Body of pancreas (tissue), 4 donors: ENCODE results near the gene C5orf24. TPM values are rescaled to one million over a fixed set of nuclear protein-coding genes. Genes with fewer than 3 reads are reported as not detected.
"Not testable (repeated sequence)": the region's sequence is repeated elsewhere in the genome, so short reads cannot be mapped to it uniquely, and the experiment has no call there.

Experiments
- ATAC-seq: fragments of 150-250 bp; one replicate; pipeline ENCODE4 v1.9.1; 2016
- DNase-seq, 4 donors: peaks; one replicate each; pipeline ENCODE4 v3.0.0-alpha.2; 2019
- H3K27ac ChIP-seq, 4 donors: fragments of 200-600 bp; sonication (generic); 1 replicate in 3 of 4; 2 replicates in 1 of 4; pipeline versions ENCODE4 v1.5.1 to v1.6.1; 2016 to 2019; ENCODE audit warnings: mild to moderate bottlenecking in 1 of 4, mixed read lengths in 1 of 4, moderate library complexity in 1 of 4
- H3K27me3 ChIP-seq, 2 donors: fragments of 200-600 bp; sonication (generic); one replicate each; pipeline ENCODE4 v1.6.0; 2016; ENCODE audit warnings: mild to moderate bottlenecking in 1 of 2
- H3K36me3 ChIP-seq, 2 donors: fragments of 200-600 bp; sonication (generic); replicated peaks in 1 of 2; 2 replicates each; pipeline ENCODE4 v1.5.1; 2016; ENCODE audit warnings: low read depth in 2 of 2; ENCODE audit not compliant: insufficient read depth in 1 of 2
- H3K4me1 ChIP-seq: fragments of 200-600 bp; sonication (generic); one replicate; pipeline ENCODE4 v1.6.0; 2016
- H3K4me3 ChIP-seq, 2 donors: fragments of 200-600 bp; sonication (generic); 1 replicate in 1 of 2; 2 replicates in 1 of 2; pipeline ENCODE4 v1.5.1; 2016 to 2019
- H3K9me3 ChIP-seq, 3 donors: fragments of 200-600 bp; sonication (generic); 1 replicate in 2 of 3; 2 replicates in 1 of 3; pipeline ENCODE4 v1.5.1; 2016
- CTCF ChIP-seq, 7 experiments: fragments of 450-650 bp in 4 of 7; fragments of 200-600 bp in 3 of 7; sonication (generic) in 3 of 7; IDR thresholded peaks; one replicate each; pipeline ENCODE4 v1.5.1; 2016 to 2019; ENCODE audit warnings: antibody characterized with exemption in 7 of 7
- POLR2A ChIP-seq, 3 donors: fragments of 450-650 bp; IDR thresholded peaks; one replicate each; pipeline ENCODE4 v1.6.1; 2016; ENCODE audit warnings: antibody characterized with exemption in 3 of 3, mild to moderate bottlenecking in 2 of 3
- WGBS, 2 donors: methylation state at CpG; one replicate each; pipeline ENCODE4 v1.1.5; 2017; 5-methylcytosine and 5-hydroxymethylcytosine counted together
- intact Hi-C: fragments of 100-400 bp; cut with DNase I; formaldehyde crosslinking; loops from one replicate; pipeline ENCODE4 v1.15.1; 2023
- total RNA-seq, 2 donors: library from RNA; depleted of rRNA; stranded (reverse); fragments of >200 nt; gene quantifications; one replicate each; pipeline ENCODE4 v1.1.0, GENCODE V29; 2016

C5orf24 gene
- total RNA-seq, 2 donors from 2014 or later: 15.3 to 20.1 TPM

GRCh38 chr5:134825212-134825611 lies 20.6 kb upstream of the C5orf24 start:
- ATAC-seq (no peak), DNase-seq (no peak)
- no peaks in the 10 kb centered on the region for H3K4me1 ChIP-seq
- no peak overlapping the region for H3K4me3 ChIP-seq
- H3K9me3 ChIP-seq: no peaks in the 10 kb centered on the region
- no peaks in the 10 kb centered on the region for H3K27me3 ChIP-seq
- TF ChIP-seq POLR2A (IDR thresholded peaks at IDR 0.05): no peak
- TF ChIP-seq CTCF (IDR thresholded peaks at IDR 0.05): no peak
- H3K36me3 ChIP-seq: peaks cover under 1 to 28% of the 10 kb centered on the region in 2 donors
- WGBS, 2 donors: 83 to 89% methylated on average over 7 of the region's 7 CpGs
- H3K27ac ChIP-seq: no peak overlapping the region
- intact Hi-C loops: no loop called here

GRCh38 chr5:134833340-134834032 lies 12.3 kb upstream of the C5orf24 start:
- Histone ChIP-seq H3K9me3 (no peaks in the 10 kb centered on the region), H3K27ac (no peak overlapping the region), H3K36me3 (peaks cover 0 to 6% of the 10 kb centered on the region in 2 donors), H3K27me3 (no peaks in the 10 kb centered on the region), H3K4me3 (no peak overlapping the region), H3K4me1 (peaks cover 16% of the 10 kb centered on the region)
- no peak for TF ChIP-seq POLR2A (IDR thresholded peaks at IDR 0.05)
- no peak for TF ChIP-seq CTCF (IDR thresholded peaks at IDR 0.05)
- DNase-seq: no peak
- intact Hi-C loops: no loop called here
- WGBS, 2 donors: 75 to 90% methylated on average over 3 of the region's 3 CpGs
- no peak for ATAC-seq

- Histone ChIP-seq H3K4me1 (peaks cover 16% of the 10 kb centered on the region), H3K27me3 (no peaks in the 10 kb centered on the region), H3K4me3 (no peak overlapping the region), H3K27ac (no peak overlapping the region), H3K36me3 (no peaks in the 10 kb centered on the region), H3K9me3 (no peaks in the 10 kb centered on the region)
- DNase-seq (no peak), ATAC-seq (no peak)
- TF ChIP-seq POLR2A (IDR thresholded peaks at IDR 0.05): no peak
- TF ChIP-seq CTCF (IDR thresholded peaks at IDR 0.05): no peak
- intact Hi-C loops: no loop called here
- WGBS, 2 donors: 92 to 96% methylated on average over 2 of the region's 2 CpGs
These were observed 10.1 kb upstream of the C5orf24 start for GRCh38 chr5:134835623-134836022.

GRCh38 chr5:134837530-134838181 lies 8.1 kb upstream of the C5orf24 start:
- no peaks in the 10 kb centered on the region for H3K9me3 ChIP-seq
- TF ChIP-seq CTCF (IDR thresholded peaks at IDR 0.05): no peak
- TF ChIP-seq POLR2A (IDR thresholded peaks at IDR 0.05): no peak
- H3K36me3 ChIP-seq: no peaks in the 10 kb centered on the region

GRCh38 chr5:134838361-134838760 lies 7.4 kb upstream of the C5orf24 start:
- ATAC-seq, H3K27me3 ChIP-seq, intact Hi-C loops, H3K27ac ChIP-seq, H3K36me3 ChIP-seq, H3K4me3 ChIP-seq, H3K9me3 ChIP-seq, DNase-seq: not testable (repeated sequence)
- WGBS, 2 donors: 77 to 80% methylated on average over 9 of the region's 9 CpGs
- peaks cover 16% of the 10 kb centered on the region for H3K4me1 ChIP-seq

More at GRCh38 chr5:134837530-134838181, 8.1 kb upstream of the C5orf24 start:
- Histone ChIP-seq H3K27ac (peak overlapping the region in 3 of 4 donors; percentile 14 to 55 (median 20)), H3K27me3 (no peaks in the 10 kb centered on the region), H3K4me3 (no peak overlapping the region), H3K4me1 (peaks cover 16% of the 10 kb centered on the region)
- DNase-seq: peak in 3 of 4 donors; percentile 17 to 48 (median 46)
- intact Hi-C loops: no loop called here
- ATAC-seq: no peak
- WGBS, 2 donors: 37 to 54% methylated on average over 3 of the region's 3 CpGs
